NCI-H510A (cell line): ENCODE data around the gene CASD1.

ENCODE experiments used
- DNase-seq: peaks from one replicate; lab custom pipeline; 2025; lab: John Stamatoyannopoulos, UW

CASD1 gene

DNA sequence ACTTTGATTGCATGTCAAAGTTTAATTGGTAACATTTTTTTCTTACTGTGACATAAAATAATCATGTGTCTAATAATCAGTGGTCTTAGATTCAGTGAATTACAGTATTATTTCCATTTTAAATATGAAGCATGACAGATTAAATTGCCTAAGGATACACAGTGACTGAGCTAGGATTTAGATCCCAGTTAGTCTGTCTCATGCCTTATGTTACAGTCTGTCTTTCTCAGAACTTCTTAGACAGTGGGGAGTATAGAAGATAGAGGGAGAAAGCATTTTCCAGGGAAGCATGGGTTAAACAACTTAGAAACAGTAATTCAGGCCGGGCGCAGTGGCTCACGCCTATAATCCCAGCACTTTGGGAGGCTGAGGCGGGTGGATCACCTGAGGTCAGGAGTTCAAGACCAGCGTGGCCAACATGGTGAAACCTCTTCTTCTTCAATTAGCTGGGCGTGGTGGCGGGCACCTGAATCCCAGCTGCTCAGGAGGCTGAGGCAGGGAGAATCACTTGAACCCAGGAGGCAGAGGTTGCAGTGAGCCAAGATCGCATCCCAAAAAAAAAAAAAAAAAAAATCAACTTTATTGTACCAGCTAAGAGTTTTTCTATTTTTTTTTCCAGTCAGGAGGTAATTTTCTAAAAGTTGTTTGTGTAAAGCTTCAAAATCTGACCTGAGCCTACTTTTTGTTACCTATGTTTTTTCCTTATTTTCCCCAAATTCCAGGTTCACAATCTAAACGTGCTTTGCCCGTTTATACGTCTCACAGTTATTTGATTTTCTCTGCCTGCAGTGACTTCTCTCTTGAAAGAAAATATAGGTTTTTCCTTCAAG is 3.3 kb downstream of the CASD1 start:
- DNase-seq: no peak

DNA sequence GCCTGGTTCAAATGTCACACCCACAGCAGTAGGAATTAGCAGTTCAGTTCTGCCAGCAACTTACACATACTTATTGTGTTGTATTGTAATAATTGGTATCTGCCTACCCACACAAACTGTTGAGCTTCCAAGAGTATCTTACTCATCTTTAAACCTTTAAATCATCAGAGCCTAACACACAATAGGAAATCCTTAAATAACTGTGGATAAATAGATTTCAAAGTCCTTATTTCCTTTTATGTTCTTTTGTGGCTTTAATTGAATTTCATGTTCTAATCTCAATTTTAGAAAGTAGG is 3.9 kb downstream of the CASD1 start:
- no peak for DNase-seq

DNA sequence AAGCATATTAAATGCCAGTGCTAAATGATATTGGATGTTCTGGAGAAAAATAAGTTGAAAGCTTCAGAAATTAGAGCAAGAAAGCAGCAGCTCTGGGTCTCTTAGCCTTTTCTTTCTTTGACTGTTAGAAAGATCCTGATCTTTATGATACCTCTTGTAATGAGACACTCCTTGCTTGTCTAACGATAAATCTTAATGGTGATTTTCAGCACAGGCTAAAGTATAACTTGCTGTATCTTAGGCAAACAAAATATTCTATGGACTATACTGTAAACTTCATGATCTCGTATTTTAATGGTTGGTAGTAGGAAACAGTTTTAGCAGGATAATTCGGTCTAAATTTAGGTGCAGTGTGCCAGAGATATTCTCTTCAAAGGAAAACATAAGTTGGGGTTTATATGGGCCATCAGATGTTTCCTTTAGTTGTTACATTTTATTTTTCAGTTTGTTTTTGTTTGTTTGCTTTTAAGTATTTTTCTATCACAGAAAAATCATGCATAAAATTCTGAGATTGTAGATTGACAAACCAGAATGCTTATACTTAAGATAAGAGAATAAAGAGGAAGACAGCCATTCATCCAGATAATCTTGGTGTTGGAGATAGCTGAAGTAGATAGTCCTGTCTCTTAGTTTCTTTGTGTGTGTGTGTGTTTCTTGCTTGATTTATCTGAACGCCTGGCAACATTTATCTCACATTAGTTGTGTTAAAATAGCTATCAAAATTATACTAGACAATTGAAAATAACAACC is 4.7 kb downstream of the CASD1 start:
- DNase-seq: no peak

DNA sequence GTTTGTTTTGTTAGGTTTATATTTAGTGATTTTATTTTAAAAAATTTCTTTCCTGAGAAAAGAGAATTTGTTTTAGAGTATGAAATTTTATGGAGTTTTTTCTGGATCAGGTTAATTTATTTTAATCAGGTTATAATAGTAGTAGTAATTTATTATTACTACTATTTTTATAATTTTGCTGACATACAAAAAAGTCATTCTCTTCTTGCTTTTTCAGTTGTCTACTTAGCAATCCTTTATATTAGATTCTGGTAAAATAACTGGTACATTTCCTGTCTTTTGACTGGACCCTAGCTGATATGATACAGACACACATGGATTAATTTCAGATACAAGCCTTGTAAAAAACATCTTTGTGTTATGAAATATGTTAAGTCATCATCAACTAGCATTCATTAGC is 5.3 kb downstream of the CASD1 start:
- no peak for DNase-seq

DNA sequence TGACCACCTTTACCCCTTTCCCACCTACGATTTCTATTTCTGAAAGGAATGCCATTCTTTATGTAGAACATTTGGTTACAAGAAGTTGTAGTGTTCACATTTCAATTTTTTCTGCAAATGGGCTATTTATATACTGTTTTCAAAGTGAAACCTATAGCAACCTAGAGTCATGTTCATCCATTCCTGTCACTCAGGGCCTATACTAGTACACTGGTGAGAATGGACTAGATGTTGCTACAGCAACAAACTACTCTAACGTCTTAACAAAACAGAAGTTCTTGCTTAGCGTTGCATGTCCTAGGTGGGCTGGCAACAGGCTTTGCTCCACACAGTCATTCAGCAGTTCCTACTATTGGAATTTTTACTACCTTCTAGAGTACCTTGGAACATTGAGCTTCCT is 16.3 kb downstream of the CASD1 start:
- DNase-seq: no peak

DNA sequence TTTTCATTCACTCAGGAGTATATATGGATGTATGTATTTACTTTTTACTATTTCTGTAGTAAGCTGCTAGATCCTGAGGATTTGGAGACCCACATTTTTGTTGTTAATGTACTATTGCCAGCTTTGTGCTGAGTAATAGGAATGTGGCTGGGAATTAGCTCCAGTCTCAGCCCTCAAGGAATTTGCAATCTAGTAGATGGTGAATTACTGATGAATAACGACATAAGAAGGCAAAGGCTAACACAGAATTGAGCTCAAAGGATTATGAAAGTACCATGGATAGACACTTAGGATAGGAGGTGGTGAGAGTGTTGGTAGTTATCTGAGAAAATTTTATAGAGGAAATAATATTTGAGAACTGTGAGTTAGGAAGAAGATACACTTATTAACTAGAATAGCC is 19.9 kb downstream of the CASD1 start:
- DNase-seq: no peak

DNA sequence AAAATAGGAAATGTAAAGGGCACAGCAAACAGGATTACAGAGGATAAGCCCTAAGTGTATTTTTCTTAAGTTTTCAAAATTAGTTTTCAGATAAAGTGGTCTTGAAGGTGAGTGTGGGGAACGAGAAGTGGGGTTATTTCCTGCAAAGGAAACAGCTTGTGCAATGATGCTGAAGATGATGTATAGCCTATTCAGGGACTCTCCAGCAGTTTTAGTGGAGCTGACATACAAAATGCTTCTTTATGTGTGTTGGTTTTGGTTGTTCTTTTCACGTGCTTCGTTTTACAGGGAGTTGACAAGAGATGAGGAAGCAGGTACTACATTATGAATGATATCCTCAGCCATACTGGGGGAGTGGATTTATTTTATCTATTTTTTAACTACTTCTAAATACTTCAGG is 20.5 kb downstream of the CASD1 start:
- no peak for DNase-seq

DNA sequence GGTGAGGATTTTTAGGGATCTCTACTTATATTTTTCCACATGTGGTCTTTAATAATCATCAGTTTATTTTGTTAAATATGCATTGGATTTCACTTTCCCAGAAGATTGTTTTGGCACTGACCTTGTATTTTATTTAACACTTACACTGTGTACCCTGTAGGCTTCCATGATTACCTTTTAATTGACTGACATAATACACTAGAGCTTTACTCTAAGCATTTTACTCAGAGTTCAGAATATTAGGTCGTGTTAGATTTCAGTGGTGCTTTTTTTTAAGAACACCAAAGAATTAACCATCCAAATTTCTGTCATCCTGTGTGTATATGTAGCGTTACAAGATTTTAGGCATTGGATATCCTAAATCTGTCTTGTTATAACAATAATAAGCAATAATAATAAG is 23.1 kb downstream of the CASD1 start:
- DNase-seq: no peak

DNA sequence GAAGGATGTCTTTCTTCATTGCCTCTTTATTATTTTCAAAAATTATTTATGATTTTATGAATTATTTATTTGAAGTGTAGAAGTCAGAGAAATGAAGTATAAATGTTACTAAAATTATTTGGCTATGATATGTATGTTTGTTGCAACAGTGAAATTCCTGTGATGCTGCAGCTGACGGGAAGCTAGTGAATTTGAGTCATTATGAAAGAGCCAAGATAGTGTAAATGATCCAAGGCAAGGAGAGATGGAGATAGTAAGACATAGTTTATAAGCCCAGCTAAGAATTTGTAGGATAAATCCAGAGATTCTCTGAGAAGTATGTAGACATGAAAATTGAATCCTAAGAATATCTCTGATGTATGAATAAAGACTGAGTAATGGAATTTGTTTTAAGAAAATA is 30.8 kb downstream of the CASD1 start:
- no peak for DNase-seq

DNA sequence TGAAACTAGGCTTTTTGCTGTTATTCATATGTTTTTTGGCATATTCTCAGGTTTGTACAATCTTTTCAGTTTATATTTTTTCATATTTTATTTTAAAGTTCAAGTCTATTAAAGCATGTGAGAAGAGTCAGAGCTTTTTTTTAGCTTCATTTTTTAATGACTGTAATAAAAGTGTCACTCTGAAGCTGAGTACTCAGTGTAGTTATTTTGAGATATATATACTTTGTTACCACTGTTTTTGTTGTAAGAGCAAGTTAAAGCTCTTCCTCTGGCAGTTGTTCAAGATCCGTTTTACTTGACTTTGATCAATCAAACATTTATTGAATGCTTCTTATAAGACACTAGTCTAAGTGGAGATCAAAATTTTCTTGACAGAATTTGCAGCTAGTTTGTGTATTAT is 37.5 kb downstream of the CASD1 start:
- no peak for DNase-seq

DNA sequence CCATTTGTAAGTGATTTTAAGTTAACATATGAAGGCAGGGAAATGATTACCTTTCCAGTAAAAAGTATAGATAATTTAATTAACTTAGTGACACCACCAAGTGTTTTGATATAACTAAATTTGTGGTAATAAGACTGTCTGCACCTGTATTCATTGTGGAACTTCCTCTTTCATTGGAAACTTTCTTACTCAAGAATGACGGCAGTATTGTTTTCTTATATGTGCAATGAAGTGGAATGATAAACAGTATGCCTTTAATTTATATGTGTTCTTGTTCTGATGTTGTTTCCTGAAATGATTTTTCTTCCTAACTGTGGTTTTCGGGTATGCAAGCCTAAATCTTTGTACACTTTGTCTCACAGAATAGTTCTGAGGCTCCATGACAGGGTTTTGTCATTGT is 46.4 kb downstream of the CASD1 start:
- DNase-seq: no peak

DNA sequence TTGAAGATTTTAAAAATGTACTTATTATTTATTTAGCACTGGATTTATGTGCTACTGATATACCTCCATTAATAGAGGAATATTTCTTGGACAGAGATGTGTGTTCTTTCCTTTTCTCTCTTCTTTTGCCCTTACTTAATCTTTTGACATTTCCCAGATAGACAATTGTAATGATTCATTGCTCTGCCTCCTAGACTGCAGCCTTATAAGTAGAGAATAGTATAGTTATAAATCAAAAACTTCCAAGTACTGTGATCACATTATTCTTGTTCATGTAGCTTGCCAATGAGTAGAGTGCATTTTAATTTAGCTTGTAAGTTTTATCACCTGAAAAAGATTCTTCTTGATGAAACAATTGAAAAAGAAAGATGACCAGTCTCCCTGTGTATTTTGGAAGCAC is 47.6 kb downstream of the CASD1 start:
- no peak for DNase-seq

DNA sequence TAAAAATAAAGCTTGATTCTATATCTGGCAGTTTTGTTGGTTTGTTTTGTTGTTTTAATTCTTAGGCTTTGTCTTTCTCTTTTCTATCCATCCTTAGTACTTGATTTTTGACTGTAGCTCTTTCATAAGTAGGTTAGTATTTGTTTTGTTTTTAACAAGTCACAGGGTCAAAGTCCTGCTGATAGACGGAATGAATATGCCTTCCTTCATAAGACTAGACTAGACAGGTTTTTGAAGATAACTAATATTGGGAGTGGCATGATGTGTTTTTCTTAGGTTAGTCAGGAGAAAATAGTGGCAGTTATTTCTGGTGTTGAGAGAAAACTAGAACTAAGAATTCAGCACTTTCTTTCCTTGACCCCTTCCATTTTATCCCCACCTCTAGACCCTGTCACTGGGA is 50.4 kb downstream of the CASD1 start:
- DNase-seq: no peak

DNA sequence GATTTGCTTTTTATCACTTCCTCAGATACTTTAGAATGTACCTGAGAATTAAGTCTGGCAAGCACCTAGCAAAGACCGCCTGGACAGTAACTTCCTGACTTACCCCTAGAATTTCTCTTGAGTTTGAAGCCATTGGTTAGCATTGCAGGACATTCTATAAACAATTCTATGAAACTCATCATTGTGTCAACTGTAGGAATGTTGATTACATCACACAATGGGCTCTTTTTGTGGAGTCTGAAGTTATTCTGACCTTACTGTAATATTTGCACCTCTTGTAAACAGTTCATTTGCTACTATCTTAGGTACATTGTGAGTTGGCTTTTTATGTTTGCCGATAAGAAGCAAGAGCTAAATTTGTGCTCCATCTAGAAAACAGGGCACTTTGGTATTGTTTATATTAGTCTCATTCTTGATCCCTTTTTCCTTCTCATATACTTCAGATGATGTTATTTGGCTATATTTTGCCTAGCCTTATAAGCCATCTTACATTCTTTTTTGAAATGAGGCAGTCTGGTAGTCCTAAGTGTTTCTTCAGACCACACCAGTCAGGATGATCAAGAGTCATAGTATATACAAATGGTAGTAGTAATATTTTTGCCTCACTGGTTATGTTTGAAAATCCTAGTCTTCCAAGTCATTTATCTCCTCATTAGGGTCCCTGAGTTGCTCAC is 52.4 kb downstream of the CASD1 start:
- DNase-seq: no peak

DNA sequence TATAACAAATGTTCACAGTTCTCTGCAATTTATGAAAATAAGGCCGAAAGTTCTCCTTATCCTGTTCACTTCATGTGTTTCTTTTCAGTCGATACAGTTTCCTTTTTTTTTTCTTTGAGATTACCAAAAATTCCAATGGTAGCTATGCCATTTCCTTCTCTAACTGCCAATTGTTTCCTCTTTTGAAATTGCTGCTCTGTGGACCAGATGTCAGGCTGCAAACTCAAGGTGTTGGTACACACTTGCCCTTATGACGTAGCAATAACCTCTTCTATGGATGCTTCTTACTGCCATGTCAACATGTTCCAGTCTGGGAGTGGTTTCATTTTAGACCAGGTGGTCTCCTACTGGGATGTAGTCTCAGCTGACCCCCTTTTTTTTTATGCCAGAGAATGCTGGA is 52.9 kb downstream of the CASD1 start:
- no peak for DNase-seq

DNA sequence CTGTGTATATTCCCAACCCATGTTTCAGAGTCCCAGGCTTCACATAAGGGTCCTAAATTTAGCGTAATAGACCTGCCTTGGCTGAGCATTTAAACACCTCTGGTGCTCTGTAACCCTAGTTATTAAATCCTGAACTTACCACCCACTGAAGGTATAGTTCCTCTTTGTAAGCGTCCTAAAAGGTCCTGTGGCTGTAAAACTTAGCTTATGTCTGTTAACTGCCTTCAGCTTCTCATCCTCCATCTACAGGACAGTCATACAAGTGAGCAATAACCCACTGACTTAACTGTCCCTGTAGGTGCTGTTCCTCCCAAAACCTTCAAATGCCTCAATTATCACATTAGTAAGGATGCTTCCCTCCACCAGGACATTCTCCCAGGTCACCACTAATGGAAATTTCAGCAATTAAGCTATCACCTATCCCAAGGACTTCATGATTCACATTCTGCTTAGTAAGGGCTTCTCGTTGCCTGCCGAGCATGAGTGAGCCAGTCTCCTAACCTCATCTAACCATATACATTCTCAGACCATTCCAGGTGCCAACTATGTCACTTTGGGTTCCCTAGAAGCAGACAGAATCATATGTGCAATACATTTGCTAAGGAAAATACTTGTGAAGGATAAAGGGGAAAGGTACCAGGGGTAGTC is 55.8 kb downstream of the CASD1 start:
- DNase-seq: no peak

DNA sequence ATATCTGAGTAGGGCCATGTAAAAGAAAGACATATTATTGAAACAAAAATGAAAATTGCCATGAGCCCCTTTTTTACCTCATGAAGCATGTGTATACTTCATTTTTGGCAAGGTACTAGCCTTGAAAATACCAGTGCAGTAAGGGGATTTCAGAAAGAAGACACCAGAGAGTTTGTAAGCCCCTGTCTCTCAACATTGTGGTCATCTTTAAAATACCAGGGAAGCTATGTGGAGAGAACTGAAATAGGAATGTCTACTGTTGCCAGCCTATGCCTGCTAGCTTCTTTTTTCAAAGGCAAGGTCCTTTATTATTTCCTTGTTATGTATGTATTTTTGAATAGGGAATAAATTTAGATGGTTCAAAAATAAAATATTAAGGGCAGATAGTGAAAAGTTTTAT is 57.8 kb downstream of the CASD1 start:
- DNase-seq: no peak

DNA sequence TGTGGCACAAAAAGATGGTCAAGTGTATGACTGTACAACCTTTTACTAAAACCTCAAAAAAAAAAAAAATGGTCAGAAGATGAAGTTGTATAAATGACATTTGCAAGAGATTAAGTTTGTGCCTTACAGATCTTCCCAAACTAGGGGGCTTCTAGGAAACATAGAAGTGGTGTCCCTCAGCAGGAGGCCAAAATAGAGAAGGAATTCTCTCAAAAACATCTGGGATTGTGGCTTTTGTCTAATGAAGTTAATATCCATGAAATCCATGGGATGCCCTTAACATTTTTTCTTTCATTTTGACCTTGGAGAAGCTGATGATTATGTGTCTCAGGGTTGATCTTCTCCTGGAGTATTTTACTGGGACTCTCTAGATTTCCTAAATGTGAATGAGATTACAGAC is 62.2 kb downstream of the CASD1 start:
- no peak for DNase-seq

DNA sequence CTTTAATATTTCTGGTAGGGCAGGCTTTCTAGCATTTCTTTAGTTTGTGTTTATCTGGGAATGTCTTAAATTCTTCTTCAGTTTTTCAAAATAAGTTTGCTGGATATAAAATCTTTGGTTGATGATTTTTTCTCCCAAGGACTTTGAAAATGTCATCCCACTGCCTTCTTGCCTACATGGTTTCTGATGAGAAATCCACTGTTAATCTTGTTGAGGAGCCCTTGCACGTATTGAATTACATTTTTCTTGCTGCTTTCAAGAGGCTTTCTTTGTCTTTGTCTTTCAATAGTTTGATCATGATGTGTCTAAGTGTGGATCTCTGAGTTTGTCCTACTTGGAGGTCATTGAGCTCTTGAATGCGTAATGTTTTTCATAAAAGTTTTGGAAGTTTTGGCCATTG is 66.0 kb downstream of the CASD1 start:
- no peak for DNase-seq

DNA sequence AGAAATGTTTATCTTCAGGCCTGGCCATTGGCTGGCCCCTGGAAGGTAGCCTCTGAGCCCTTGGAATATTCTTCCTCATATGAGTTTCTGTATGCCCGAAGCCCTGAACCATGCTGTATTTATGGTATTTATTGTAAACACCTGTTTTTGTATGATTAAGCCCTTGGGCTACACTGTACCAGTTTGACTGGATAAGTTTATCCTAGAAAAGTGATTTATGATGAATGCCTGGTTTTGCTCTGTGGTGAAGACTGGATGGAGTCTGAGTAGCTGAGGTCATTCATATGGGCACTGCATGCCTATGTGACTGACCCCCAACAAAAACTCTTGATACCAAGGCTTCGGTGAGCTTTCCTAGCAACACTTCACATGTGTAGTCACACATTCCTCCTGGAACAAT is 66.7 kb downstream of the CASD1 start:
- DNase-seq: no peak

DNA sequence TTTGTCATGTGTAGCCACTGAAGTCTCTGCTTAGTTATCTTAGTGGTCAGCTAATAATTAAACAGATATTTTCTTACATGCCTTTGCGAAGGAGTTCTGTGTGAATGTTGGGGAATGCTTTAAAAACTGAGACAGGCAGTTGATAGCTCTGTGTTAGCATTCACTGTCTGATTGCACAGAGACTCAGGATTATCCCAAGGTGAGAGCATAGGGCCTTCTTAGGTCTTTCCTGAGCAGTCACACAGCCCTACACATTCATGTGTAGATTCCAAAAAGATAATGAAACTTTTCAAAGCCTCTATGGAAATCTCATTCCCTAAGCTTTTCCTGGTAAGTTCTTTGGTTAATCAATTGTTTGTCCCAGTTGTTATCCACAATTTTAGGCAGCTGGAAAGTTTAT is 67.7 kb downstream of the CASD1 start:
- no peak for DNase-seq

DNA sequence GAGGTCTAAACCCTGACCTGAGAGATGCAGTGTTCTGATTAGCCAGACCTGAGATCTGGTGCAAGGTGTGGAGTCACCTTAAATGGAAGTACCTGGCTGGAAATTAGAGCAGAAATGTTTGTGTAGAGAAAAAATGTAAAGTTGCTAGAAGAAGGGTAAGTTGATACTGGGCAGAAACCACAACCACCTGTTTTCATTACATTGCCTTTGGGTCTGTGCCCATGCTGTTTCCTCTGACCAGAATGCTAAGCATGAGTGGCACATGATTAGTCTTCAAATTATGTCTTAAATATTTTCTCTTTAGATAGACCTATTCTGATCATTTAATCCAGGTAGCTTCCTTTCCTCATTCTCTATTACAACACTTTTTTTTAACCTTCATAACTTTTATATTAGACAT is 69.0 kb downstream of the CASD1 start:
- no peak for DNase-seq

DNA sequence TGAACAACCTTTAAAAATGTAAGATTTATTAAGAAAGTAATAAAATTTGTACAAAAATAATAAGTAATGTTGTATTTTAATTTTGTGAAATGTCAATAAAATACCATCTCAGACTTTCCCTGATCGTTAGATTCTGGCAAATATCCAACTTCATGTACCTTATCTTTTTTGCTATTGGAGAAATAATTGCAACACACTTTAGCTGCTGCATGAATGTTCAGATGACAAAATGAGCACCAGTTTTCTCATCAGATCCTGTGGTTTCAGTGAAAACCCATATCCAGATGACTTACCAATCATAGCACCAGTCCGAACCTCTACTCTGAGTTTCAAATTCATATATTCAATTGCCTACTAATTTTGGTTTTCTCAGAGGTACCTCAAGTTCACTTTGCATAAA is 69.9 kb downstream of the CASD1 start:
- no peak for DNase-seq
